Mesothelial cell of epicardium (in vitro differentiated cells): ENCODE data around the gene ARAP3. TPM values are rescaled to one million over a fixed set of nuclear protein-coding genes. Genes with fewer than 3 reads are reported as not detected.

Source experiments
- DNase-seq, 2 experiments: peaks; one replicate each; pipeline ENCODE4 v3.0.0; 2021; ENCODE audit warnings: low spot score in 2 of 2; ENCODE audit not compliant: unreplicated experiment in 2 of 2
- H3K27ac Mint-ChIP-seq: 2 replicates; pipeline ENCODE4 v1.8.0; 2021; ENCODE audit warnings: mixed read lengths
- H3K27me3 Mint-ChIP-seq: 2 replicates; pipeline ENCODE4 v1.8.0; 2021; ENCODE audit warnings: low read depth, mixed read lengths
- H3K36me3 Mint-ChIP-seq: 2 replicates; pipeline ENCODE4 v1.8.0; 2021; ENCODE audit warnings: mixed read lengths
- H3K4me1 Mint-ChIP-seq: 2 replicates; pipeline ENCODE4 v1.8.0; 2021; ENCODE audit warnings: mixed read lengths
- H3K4me3 Mint-ChIP-seq: 2 replicates; pipeline ENCODE4 v1.8.0; 2021; ENCODE audit warnings: mild to moderate bottlenecking, moderate library complexity, mixed read lengths
- H3K9me3 Mint-ChIP-seq: 2 replicates; pipeline ENCODE4 v1.8.0; 2021; ENCODE audit warnings: mixed read lengths
- total RNA-seq: library from RNA; stranded (reverse); gene quantifications from 3 replicates; pipeline ENCODE4 v1.2.1, GENCODE V29; 2021
- TF ChIP-seq, protein P1 (sequence below): fragments of 200-600 bp; sonication (generic); IDR thresholded peaks from one replicate; pipeline ENCODE4 v1.5.0; 2021; ENCODE audit warnings: antibody characterized with exemption; ENCODE audit not compliant: unreplicated experiment

ARAP3 gene
- total RNA-seq, 1 donor from 2014 or later = 50.9 TPM

DNA sequence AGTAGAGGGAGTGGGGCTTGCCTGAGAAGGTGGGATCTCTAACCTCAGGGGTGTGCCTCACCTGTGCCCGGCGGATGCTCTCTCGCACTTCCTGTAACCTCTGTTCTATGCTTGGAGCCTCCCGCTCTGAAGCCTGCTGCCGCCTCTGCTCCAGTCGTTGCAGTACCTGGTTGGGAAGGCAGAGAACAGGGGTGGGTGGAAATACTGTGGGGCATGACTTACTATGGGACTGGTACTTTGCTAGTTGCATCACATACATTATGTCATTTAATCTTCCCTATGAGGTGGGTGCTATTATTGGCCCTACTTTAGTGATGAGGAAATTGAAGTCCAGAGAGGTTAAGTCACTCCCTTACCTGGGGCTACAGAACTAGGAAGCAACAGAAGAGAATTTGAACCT lies 36.0 kb downstream of the ARAP3 start:
- Mint-ChIP-seq H3K4me3 (no peak overlapping the region), H3K36me3 (peaks cover 16% of the 10 kb centered on the region), H3K4me1 (peaks cover 4% of the 10 kb centered on the region), H3K9me3 (no peaks in the 10 kb centered on the region), H3K27me3 (no peaks in the 10 kb centered on the region), H3K27ac (no peak overlapping the region)
- no peak for DNase-seq
- TF ChIP-seq, protein P1, sequence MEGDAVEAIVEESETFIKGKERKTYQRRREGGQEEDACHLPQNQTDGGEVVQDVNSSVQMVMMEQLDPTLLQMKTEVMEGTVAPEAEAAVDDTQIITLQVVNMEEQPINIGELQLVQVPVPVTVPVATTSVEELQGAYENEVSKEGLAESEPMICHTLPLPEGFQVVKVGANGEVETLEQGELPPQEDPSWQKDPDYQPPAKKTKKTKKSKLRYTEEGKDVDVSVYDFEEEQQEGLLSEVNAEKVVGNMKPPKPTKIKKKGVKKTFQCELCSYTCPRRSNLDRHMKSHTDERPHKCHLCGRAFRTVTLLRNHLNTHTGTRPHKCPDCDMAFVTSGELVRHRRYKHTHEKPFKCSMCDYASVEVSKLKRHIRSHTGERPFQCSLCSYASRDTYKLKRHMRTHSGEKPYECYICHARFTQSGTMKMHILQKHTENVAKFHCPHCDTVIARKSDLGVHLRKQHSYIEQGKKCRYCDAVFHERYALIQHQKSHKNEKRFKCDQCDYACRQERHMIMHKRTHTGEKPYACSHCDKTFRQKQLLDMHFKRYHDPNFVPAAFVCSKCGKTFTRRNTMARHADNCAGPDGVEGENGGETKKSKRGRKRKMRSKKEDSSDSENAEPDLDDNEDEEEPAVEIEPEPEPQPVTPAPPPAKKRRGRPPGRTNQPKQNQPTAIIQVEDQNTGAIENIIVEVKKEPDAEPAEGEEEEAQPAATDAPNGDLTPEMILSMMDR = no peak

- no peak for DNase-seq
- TF ChIP-seq, protein P1 = no peak
- H3K27ac Mint-ChIP-seq = no peak overlapping the region
- H3K4me1 Mint-ChIP-seq = peaks cover 2% of the 10 kb centered on the region
- H3K27me3 Mint-ChIP-seq = peaks cover 8% of the 10 kb centered on the region
- H3K36me3 Mint-ChIP-seq = peaks cover 12% of the 10 kb centered on the region
- no peaks in the 10 kb centered on the region for H3K9me3 Mint-ChIP-seq
- no peak overlapping the region for H3K4me3 Mint-ChIP-seq
Observed at GRCh38 chr5:141641634-141642267, 40.3 kb downstream of the ARAP3 start.

DNA sequence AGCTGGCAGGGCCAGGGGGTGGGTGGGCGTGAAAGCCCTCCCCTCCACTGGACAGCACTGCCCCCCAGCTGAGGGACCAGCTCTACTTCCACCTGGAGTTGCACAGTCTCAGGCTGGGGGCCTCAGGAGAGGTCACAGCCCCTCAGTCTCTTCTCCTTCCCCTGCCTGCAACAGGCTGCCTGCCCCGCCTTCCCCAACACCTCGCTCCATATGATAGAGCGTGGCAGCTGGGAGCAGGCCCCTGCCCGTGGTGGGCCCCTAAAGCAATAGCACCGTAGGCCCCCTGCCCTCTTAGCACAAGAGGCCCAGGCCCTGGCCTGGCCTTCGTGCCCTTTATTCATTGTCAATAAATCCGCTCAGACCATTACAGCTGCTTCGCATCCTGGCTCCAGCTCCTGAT lies 41.3 kb downstream of the ARAP3 start:
- H3K27me3 Mint-ChIP-seq = peaks cover 8% of the 10 kb centered on the region
- no peaks in the 10 kb centered on the region for H3K9me3 Mint-ChIP-seq
- TF ChIP-seq, protein P1 = no peak
- H3K4me1 Mint-ChIP-seq = peaks cover 9% of the 10 kb centered on the region
- H3K27ac Mint-ChIP-seq = no peak overlapping the region
- peaks cover 6% of the 10 kb centered on the region for H3K36me3 Mint-ChIP-seq
- no peak for DNase-seq
- no peak overlapping the region for H3K4me3 Mint-ChIP-seq

DNA sequence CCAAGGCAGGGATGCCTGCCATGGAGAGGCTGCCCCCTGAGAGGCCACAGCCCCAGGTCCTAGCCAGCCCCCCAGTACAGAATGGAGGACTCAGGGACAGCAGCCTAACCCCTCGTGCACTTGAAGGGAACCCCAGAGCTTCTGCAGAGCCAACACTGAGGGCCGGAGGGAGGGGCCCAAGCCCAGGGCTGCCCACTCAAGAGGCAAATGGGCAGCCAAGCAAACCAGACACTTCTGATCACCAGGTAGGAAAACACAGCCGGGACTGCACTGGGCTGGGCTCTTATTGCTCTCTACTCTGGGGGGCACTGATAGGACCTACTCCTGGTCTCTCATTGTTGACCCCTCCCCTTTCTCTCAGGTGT lies 42.0 kb downstream of the ARAP3 start:
- H3K9me3 Mint-ChIP-seq = no peaks in the 10 kb centered on the region
- H3K4me3 Mint-ChIP-seq = no peak overlapping the region
- TF ChIP-seq, protein P1 = no peak
- H3K27ac Mint-ChIP-seq = no peak overlapping the region
- H3K4me1 Mint-ChIP-seq = peaks cover 15% of the 10 kb centered on the region
- H3K36me3 Mint-ChIP-seq = peaks cover 3% of the 10 kb centered on the region
- H3K27me3 Mint-ChIP-seq = peaks cover 8% of the 10 kb centered on the region
- no peak for DNase-seq

DNA sequence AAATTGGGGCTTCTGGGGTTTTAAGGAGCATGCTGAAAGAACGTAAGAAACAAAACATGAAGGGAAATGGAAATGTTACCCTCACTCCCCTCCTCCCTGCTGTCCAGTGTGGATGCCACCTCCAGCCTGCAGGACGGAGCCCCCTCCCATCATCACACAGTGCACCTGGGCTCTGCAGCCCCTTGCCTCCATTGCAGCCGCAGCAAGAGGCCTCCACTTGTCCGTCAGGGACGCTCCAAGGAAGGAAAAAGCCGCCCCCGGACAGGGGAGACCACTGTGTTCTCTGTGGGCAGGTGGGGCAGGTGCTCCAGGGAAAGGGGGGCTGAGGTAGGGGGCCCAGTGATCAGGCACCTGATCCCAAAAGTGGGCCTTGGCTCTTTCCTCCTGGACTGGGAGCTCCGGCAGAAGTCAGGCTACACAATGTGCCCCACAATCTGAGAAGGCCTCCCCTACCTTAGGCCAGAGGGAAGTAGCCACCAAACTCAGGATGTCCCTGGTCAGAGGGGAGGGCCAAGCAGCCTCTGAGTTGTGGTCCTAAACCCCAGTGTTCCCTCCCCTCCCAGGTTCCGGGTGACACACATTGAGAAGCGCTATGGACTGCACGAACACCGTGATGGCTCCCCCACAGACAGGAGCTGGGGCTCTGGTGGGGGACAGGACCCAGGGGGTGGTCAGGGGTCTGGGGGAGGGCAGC lies 42.5 kb downstream of the ARAP3 start:
- no peak overlapping the region for H3K4me3 Mint-ChIP-seq
- peaks cover 20% of the 10 kb centered on the region for H3K4me1 Mint-ChIP-seq
- H3K27me3 Mint-ChIP-seq = peaks cover 8% of the 10 kb centered on the region
- no peaks in the 10 kb centered on the region for H3K36me3 Mint-ChIP-seq
- DNase-seq = no peak
- TF ChIP-seq, protein P1 = no peak
- no peaks in the 10 kb centered on the region for H3K9me3 Mint-ChIP-seq
- H3K27ac Mint-ChIP-seq = no peak overlapping the region
